Measurements from ENCODE around the gene EFCAB11.

The EFCAB11 gene

DNA sequence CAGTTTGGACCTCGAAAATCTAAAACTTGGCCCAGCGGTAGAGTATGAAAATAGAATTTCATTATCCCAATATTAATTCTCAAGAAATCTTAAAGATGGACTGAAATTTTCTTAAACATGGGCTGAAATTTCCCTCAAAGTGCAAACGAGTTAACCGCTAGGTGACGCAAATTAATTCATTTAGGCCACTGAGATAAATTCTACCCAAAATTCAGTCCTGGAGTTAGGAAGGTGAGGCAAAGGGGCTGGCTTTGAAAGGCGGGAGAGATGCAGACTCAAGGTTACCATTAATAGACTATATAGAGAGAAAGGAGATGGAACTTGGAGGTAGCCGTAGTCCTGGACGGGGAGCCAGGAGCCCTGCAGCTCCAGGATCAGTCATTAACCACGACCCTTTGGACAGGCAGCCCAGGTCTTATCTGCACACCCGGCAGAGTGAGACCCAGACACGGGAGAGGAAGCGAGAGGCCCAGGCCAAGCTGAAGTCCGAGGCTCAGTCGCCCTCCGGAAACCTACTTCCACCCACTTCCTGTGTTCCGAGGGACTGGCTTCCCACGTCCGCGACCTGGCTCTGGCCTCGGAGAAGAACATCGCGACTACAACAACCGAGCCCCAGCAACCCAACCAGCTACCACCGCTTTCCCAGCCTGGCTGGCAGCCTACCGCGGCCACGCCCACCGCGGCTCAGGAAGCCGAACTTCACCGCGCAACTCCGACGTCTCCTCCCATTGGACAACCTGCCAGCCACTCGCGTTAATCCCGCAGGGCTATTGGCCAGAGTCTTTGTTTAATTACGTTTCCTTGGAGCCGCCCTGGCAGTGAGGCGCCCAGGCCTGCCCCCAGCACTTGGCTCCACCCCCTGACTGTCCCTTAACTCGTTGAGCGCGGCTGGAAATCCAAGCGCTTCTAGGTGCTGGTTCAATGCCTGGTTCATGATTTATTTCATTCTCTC lies at the start of gene EFCAB11:
Gene EFCAB11 (minus strand): TSS at position 661 of the 952 bp plus-strand sequence. CDS start 70 bp downstream, at position 591.
- DNase-seq: peak; percentile 97

- DNase-seq: no peak
These were observed 49.2 kb upstream of the EFCAB11 start for GRCh38 chr14:90003526-90004307.

GRCh38 chr14:90000935-90001334 lies 46.4 kb upstream of the EFCAB11 start:
- no peak for DNase-seq

- DNase-seq: no peak
These were observed 42.4 kb upstream of the EFCAB11 start for GRCh38 chr14:89996963-89997362.

DNA sequence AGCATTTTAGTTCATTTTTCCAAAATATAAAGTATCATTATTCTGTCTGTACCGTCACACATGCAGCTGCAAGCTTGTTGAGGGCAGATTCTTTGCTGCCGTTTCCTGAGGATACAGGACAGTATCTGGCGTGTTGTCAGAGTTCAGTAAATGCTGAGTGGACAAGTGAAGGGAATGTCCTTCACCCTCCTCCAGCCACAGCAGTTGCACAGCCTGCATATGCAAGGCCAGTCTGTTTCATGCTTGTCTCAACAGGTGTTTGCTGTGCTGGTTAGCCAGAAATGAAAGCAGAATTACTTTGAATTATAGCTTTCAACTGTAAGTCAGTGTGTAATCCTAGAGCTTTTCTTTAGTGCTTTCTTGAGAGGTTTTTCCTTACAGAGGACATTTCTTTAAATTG lies 37.7 kb upstream of the EFCAB11 start:
- DNase-seq: no peak

DNA sequence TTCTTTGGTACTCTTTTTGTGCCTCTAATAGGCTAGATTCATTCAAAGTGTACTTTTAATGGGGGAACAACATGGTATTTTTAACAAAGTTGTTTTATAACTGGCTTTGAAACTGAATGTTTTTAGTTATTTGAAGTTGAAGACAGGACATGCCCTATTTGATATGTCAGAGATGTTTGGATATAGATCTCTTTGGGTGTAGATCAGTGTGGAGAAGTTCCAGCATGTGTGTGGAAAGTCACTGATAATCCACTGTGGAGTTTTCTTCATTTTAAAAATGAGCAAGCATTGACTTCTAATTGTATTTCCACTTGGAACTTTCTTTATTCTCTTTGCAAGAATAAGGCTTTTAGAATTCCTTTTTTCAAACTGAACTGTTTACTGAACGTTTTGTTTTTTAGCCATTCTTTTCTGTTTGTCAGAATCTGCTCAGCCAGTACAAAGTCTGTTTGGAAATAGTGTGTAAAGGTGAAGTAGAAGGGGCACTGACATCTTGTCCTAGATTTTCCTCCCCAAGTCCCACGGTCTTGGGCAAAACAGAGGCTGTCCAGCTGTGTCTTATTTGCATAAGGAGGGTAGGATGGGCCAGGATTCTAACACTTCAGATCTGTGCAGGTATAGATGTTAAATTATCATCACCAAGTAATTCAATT lies 36.2 kb upstream of the EFCAB11 start:
- DNase-seq: no peak

DNA sequence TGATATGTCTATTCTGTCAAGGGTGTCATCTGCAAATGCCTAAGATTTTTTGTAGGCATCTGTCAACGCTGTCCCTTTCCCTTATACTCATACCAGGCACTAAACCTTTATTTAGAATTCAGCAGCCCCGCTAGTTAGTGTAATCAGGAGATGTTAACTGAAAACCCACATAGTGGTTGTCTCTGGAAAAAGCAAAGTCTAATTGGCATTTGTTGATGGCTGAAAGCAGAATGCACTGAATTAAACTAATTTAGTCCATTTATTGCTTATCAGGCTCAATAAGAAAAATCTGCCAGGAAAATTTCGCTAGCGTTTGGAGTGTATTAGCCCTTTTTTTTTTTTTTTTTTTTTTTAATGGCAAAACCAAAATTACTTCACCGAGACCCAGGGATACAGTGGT lies 35.7 kb upstream of the EFCAB11 start:
- DNase-seq: no peak

GRCh38 chr14:89988787-89989186 lies 34.3 kb upstream of the EFCAB11 start:
- DNase-seq: no peak

GRCh38 chr14:89987161-89987475 lies 32.6 kb upstream of the EFCAB11 start:
- DNase-seq: no peak

DNA sequence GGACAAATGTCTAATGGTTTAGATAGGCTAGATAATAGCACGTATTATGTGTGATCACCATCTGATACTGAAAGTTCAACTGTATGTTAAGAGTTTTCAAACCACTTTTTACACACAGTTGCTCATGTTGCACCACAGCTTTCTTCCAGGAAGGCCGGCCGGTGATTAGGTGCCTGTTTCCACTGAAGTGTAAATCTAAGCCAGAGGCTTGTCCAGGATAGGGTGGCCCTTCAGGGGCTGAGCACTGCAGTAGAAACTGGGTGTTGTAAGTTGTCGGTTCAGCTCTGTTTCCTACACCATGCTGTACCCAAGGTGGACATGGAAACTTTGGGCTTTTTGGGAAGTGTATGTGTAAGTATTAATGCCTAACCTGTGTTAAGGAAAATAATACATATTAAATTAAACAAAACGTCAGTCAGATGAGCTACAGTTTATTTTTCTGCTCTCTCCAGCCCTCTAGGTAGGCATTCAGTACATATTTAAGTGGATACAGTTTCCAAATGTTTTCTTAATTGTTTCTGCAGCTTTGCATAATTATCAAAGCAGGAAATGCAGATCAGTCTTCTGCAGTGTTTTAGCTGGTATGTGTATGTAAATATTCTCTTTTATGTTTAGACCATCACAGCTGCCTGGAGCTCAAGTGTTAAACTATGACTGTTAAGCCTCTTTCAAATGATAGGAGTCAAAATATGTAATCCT lies 32.1 kb upstream of the EFCAB11 start:
- DNase-seq: no peak

- DNase-seq: no peak
These were observed 28.8 kb upstream of the EFCAB11 start for GRCh38 chr14:89983375-89983774.

DNA sequence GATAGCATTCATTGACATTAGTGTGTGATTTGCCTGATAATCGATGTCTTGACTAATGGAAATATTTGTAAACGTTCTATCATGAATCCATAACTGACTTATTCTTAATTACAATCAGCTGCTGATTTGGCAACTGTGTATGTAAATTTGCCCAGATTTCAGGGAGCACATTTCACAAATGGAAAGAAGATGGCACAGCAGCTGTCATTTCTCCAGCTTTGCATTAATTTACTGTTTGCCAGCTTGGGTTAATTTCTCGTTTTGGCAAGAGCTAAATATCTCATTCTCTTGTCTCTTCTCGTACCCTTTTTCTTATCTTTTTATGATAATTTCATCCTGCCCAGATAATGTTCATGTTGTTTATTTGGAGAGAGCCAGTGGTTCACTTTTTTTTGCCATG lies 24.1 kb upstream of the EFCAB11 start:
- DNase-seq: no peak

GRCh38 chr14:89977668-89978067 lies 23.1 kb upstream of the EFCAB11 start:
- no peak for DNase-seq

- DNase-seq: peak; percentile 55
These were observed 18.8 kb upstream of the EFCAB11 start for GRCh38 chr14:89973234-89973823.

- DNase-seq: no peak
These were observed 11.3 kb upstream of the EFCAB11 start for GRCh38 chr14:89965839-89966238.

GRCh38 chr14:89963288-89963978 lies 8.9 kb upstream of the EFCAB11 start:
- DNase-seq: no peak

DNA sequence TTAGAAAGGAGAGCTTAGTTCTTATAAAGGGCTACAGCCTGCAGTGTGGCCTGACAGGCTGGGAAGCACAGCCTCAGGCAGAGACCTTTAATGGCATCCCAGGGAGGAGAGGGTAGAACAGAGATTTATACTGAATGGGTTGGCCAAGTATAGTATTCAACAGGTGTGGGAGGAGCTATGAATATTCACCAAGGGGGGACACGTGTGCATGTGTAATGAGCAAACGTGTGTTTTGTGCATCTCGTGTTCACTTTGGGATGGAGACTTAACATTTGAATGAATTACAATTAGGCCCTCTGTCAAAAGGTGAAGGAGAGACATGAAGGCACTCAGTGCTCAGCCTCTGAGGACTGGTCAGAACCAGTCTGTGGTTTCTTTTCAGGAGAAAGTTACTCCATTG lies 6.4 kb upstream of the EFCAB11 start:
- DNase-seq: no peak

DNA sequence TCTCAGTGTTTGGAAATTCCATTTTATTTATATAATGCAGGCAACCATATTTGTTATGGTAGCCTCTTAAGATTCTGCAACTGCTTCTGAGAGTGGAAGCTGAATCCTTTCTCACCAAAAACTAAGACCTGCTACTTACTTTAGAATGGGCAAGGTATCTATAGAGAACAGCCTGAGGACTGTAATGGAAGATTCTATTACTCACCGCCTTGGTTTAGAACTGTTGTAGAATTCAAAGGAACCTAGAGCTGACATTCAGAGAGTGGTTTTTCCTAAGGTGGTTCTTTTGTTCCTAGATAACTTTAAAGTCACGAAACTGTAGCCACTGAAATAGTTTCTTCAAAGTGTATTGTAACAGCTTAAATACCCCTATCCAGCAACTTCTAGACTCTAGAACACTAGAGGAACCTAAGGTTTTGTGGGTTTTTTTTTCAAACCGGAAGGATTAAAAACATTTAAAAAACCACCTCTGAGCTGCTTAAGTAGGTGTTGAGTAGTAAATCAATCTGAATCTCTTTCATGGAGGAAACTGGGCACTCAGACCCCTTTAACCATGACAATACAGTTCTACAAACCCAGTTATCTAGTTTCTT lies 5.4 kb upstream of the EFCAB11 start:
- no peak for DNase-seq

GRCh38 chr14:89958966-89959365 lies 4.4 kb upstream of the EFCAB11 start:
- no peak for DNase-seq

DNA sequence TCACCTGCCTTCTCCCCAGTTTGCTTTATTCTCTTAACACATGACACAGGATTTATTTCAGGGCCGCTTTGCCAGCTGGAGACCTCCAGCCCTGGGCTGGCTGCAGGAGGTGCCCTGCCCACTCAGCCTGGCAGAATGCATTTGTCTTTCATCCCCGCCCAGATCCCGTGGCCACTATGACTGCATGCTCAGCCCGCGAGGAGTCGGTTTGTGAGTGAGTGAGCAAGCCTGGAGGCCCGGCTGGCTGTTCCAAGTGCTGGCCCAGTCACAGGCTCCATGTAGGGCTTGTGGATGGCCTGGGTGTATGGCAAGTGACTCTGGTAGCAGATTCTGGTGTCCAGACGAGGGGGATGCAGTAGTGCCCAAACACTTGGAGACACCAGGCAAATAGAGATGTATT lies 3.3 kb upstream of the EFCAB11 start:
- no peak for DNase-seq

DNA sequence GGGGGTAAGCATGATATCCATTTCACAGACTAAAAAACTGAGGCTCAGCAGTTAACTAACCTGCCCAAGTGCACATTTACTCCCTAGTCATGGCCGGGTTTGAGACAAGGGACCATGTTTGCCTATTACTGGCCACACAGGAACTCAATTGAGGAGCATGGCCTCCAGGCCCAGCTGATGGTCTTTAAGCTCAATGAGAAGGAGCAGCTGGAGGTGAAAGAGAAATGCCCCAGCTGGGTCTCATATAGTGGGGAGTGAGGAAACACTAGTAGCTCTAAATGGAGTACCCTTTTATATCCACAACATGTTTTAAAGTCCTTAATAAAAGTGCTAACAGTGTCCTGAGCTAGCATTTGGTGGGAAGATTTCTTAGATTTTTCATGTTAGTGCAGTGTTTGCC lies 2.8 kb upstream of the EFCAB11 start:
- no peak for DNase-seq

- DNase-seq: no peak
These were observed 2.1 kb upstream of the EFCAB11 start for GRCh38 chr14:89956661-89957009.
